ENCODE measurements around the gene GALNT18.

The GALNT18 gene

GRCh38 chr11:11304550-11304949, 317.3 kb downstream of the GALNT18 start:
- no peaks in the 10 kb centered on the region for H3K9me3 Mint-ChIP-seq (ENCODE audit: low read depth)
- no peak overlapping the region for H3K4me3 Mint-ChIP-seq
- no peaks in the 10 kb centered on the region for H3K36me3 Mint-ChIP-seq
- no peaks in the 10 kb centered on the region for H3K27me3 Mint-ChIP-seq
- H3K4me1 Mint-ChIP-seq (ENCODE audit: low read depth): no peaks in the 10 kb centered on the region
- H3K27ac Mint-ChIP-seq: no peak overlapping the region

- Mint-ChIP-seq H3K36me3 (no peaks in the 10 kb centered on the region), H3K27me3 (no peaks in the 10 kb centered on the region), H3K27ac (no peak overlapping the region), H3K4me3 (no peak overlapping the region), H3K4me1 (ENCODE audit: low read depth) (no peaks in the 10 kb centered on the region), H3K9me3 (ENCODE audit: low read depth) (no peaks in the 10 kb centered on the region)
Measured at GRCh38 chr11:11302565-11302964, 319.2 kb downstream of the GALNT18 start.

GRCh38 chr11:11301212-11301611, 320.6 kb downstream of the GALNT18 start:
- H3K4me1 Mint-ChIP-seq (ENCODE audit: low read depth): no peaks in the 10 kb centered on the region
- H3K27ac Mint-ChIP-seq: no peak overlapping the region
- no peak overlapping the region for H3K4me3 Mint-ChIP-seq
- H3K9me3 Mint-ChIP-seq (ENCODE audit: low read depth): no peaks in the 10 kb centered on the region
- H3K36me3 Mint-ChIP-seq: no peaks in the 10 kb centered on the region
- no peaks in the 10 kb centered on the region for H3K27me3 Mint-ChIP-seq

GRCh38 chr11:11297578-11297977, 324.2 kb downstream of the GALNT18 start:
- Mint-ChIP-seq H3K27me3 (no peaks in the 10 kb centered on the region), H3K27ac (no peak overlapping the region), H3K4me1 (ENCODE audit: low read depth) (no peaks in the 10 kb centered on the region), H3K4me3 (no peak overlapping the region), H3K9me3 (ENCODE audit: low read depth) (no peaks in the 10 kb centered on the region), H3K36me3 (no peaks in the 10 kb centered on the region)

- no peaks in the 10 kb centered on the region for H3K36me3 Mint-ChIP-seq
- no peaks in the 10 kb centered on the region for H3K9me3 Mint-ChIP-seq (ENCODE audit: low read depth)
- H3K27ac Mint-ChIP-seq: no peak overlapping the region
- no peaks in the 10 kb centered on the region for H3K27me3 Mint-ChIP-seq
- H3K4me3 Mint-ChIP-seq: no peak overlapping the region
- H3K4me1 Mint-ChIP-seq (ENCODE audit: low read depth): no peaks in the 10 kb centered on the region
Measured at GRCh38 chr11:11296434-11296833, 325.4 kb downstream of the GALNT18 start.

- Mint-ChIP-seq H3K36me3 (no peaks in the 10 kb centered on the region), H3K9me3 (ENCODE audit: low read depth) (no peaks in the 10 kb centered on the region), H3K4me3 (no peak overlapping the region), H3K4me1 (ENCODE audit: low read depth) (no peaks in the 10 kb centered on the region), H3K27ac (no peak overlapping the region), H3K27me3 (no peaks in the 10 kb centered on the region)
Measured at GRCh38 chr11:11294551-11294855, 327.3 kb downstream of the GALNT18 start.

- H3K27ac Mint-ChIP-seq: no peak overlapping the region
Measured at GRCh38 chr11:11293798-11294550, 327.8 kb downstream of the GALNT18 start.

GRCh38 chr11:11292839-11293238, 329.0 kb downstream of the GALNT18 start:
- Mint-ChIP-seq H3K4me3 (no peak overlapping the region), H3K27me3 (peaks cover 2% of the 10 kb centered on the region), H3K27ac (no peak overlapping the region), H3K4me1 (ENCODE audit: low read depth) (no peaks in the 10 kb centered on the region), H3K36me3 (no peaks in the 10 kb centered on the region), H3K9me3 (ENCODE audit: low read depth) (no peaks in the 10 kb centered on the region)

More at GRCh38 chr11:11293798-11294550, 327.8 kb downstream of the GALNT18 start:
- Mint-ChIP-seq H3K36me3 (no peaks in the 10 kb centered on the region), H3K4me3 (no peak overlapping the region), H3K9me3 (ENCODE audit: low read depth) (no peaks in the 10 kb centered on the region), H3K27me3 (no peaks in the 10 kb centered on the region), H3K4me1 (ENCODE audit: low read depth) (no peaks in the 10 kb centered on the region)

GRCh38 chr11:11291041-11292015, 330.5 kb downstream of the GALNT18 start:
- H3K4me1 Mint-ChIP-seq (ENCODE audit: low read depth): no peaks in the 10 kb centered on the region
- peaks cover 3% of the 10 kb centered on the region for H3K27me3 Mint-ChIP-seq
- no peaks in the 10 kb centered on the region for H3K9me3 Mint-ChIP-seq (ENCODE audit: low read depth)
- no peak overlapping the region for H3K27ac Mint-ChIP-seq
- H3K36me3 Mint-ChIP-seq: no peaks in the 10 kb centered on the region
- H3K4me3 Mint-ChIP-seq: no peak overlapping the region

GRCh38 chr11:11290354-11290753, 331.5 kb downstream of the GALNT18 start:
- no peak overlapping the region for H3K27ac Mint-ChIP-seq
- H3K36me3 Mint-ChIP-seq: no peaks in the 10 kb centered on the region
- H3K27me3 Mint-ChIP-seq: peaks cover 4% of the 10 kb centered on the region
- no peaks in the 10 kb centered on the region for H3K9me3 Mint-ChIP-seq (ENCODE audit: low read depth)
- H3K4me1 Mint-ChIP-seq (ENCODE audit: low read depth): no peaks in the 10 kb centered on the region
- H3K4me3 Mint-ChIP-seq: no peak overlapping the region

GRCh38 chr11:11289669-11290068, 332.1 kb downstream of the GALNT18 start:
- Mint-ChIP-seq H3K9me3 (ENCODE audit: low read depth) (no peaks in the 10 kb centered on the region), H3K4me1 (ENCODE audit: low read depth) (no peaks in the 10 kb centered on the region), H3K36me3 (no peaks in the 10 kb centered on the region), H3K27me3 (peaks cover 4% of the 10 kb centered on the region), H3K4me3 (no peak overlapping the region), H3K27ac (no peak overlapping the region)

- peaks cover 4% of the 10 kb centered on the region for H3K27me3 Mint-ChIP-seq
- H3K4me1 Mint-ChIP-seq (ENCODE audit: low read depth): no peaks in the 10 kb centered on the region
- no peaks in the 10 kb centered on the region for H3K9me3 Mint-ChIP-seq (ENCODE audit: low read depth)
- H3K36me3 Mint-ChIP-seq: no peaks in the 10 kb centered on the region
- no peak overlapping the region for H3K4me3 Mint-ChIP-seq
- H3K27ac Mint-ChIP-seq: no peak overlapping the region
Measured at GRCh38 chr11:11288972-11289616, 332.7 kb downstream of the GALNT18 start.

GRCh38 chr11:11284481-11284880, 337.3 kb downstream of the GALNT18 start:
- peaks cover 2% of the 10 kb centered on the region for H3K4me1 Mint-ChIP-seq (ENCODE audit: low read depth)
- H3K9me3 Mint-ChIP-seq (ENCODE audit: low read depth): no peaks in the 10 kb centered on the region
- no peak overlapping the region for H3K4me3 Mint-ChIP-seq
- peaks cover 4% of the 10 kb centered on the region for H3K27me3 Mint-ChIP-seq
- H3K27ac Mint-ChIP-seq: no peak overlapping the region
- no peaks in the 10 kb centered on the region for H3K36me3 Mint-ChIP-seq

GRCh38 chr11:11281626-11282025, 340.2 kb downstream of the GALNT18 start:
- no peak overlapping the region for H3K4me3 Mint-ChIP-seq
- H3K27ac Mint-ChIP-seq: no peak overlapping the region
- no peaks in the 10 kb centered on the region for H3K36me3 Mint-ChIP-seq
- H3K4me1 Mint-ChIP-seq (ENCODE audit: low read depth): peaks cover 2% of the 10 kb centered on the region
- H3K9me3 Mint-ChIP-seq (ENCODE audit: low read depth): no peaks in the 10 kb centered on the region
- peaks cover 3% of the 10 kb centered on the region for H3K27me3 Mint-ChIP-seq

- H3K36me3 Mint-ChIP-seq: no peaks in the 10 kb centered on the region
Measured at GRCh38 chr11:11280826-11281225, 341.0 kb downstream of the GALNT18 start.

More at GRCh38 chr11:11280826-11281225, 341.0 kb downstream of the GALNT18 start:
- no peaks in the 10 kb centered on the region for H3K9me3 Mint-ChIP-seq (ENCODE audit: low read depth)
- no peak overlapping the region for H3K27ac Mint-ChIP-seq
- peaks cover 2% of the 10 kb centered on the region for H3K4me1 Mint-ChIP-seq (ENCODE audit: low read depth)
- peaks cover 2% of the 10 kb centered on the region for H3K27me3 Mint-ChIP-seq
- H3K4me3 Mint-ChIP-seq: no peak overlapping the region
